GM18519 (cell line): ENCODE results near the gene GUCD1.

Source experiments
- ATAC-seq: cut with Tn5 transposase; IDR thresholded peaks from one replicate; pipeline ENCODE4 v1.9.1; 2021; ENCODE audit warnings: mild to moderate bottlenecking, moderate library complexity; ENCODE audit not compliant: unreplicated experiment, low FRiP score

Gene GUCD1

DNA sequence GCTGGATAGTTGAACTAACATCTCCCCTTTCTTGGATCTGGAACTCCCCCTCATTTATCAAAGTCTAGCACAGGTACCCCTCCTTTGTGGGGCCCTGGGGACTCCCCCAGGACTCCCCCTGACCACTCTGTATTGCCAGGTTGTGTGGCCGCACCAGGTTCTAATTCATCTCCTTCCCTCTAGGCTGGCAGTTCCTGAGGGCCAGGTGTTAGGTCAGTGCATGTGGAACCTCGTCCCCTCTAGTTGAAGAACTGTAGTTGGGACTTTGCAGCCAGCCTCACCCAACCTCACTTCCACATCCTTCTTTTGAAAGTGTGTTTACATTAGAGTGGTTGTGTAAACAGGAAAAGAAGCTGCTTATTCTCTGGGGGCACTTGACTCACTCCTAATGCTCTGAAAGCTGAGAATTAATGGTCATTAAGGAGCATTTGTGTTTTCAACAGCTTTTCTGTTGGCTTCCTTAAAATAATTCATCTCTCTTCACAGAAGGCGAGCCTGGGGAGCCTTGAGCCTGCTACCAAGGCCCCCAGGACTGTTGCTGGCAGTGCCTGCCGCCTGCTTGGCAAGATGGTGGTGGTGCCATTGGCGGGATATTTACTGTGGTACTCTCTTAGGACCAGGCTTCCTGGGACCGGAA lies 48.0 kb downstream of the GUCD1 start:
- ATAC-seq: no peak

DNA sequence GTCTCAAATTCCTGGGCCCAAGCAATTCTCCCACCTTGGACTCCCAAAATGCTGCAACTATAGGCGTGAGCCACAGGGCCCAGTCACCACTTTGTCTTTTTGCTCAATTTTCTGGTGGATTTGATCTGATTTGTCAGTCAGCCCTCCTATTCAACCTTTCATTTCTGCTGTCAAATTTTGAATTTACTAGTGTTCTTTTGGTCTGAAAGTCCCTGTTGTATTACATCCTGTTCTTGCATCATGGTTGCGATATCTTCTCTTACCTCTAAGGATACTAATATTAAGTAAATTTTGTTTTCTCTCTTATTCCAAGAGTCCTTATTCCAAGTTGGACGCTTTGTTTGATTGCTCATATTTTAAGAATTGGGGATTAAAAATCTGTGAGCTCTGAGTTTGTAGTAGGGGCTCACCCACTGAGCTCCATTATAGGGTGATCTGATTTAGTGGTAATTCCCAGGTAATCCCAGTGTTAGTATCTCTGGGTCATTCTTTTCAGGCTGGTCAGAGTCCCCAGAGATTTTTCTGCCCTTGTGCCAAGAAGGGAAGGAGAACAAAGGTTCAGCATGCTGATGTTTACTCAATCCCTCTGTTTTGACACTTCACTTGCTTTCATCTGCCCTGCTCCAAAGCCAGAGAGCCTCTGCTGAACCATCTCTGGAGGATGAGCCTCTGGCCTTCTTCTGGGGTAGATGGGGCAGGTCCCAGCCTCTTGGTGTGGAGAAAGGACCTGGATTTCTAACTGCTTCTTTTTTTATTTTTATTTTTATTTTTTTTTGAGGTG lies 49.8 kb downstream of the GUCD1 start:
- no peak for ATAC-seq

DNA sequence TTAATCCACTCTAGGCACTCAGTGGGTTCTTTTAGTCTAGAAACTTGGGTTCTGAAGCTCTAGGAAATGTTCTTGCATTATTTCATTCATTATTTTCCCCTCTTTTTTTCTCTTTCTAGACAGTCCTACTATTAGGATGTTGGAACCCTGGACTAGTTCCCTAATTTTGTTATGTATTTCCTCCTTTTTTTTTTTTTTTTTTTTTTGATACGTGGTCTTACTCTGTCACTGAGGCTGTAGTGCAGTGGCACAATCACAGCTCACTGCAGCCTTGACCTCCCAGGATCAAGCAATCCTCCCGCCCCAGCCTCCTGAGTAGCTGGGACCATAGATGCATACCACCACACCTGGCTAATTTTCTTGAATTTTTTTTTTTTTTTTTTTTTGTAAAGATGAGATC lies 50.4 kb downstream of the GUCD1 start:
- ATAC-seq: no peak

DNA sequence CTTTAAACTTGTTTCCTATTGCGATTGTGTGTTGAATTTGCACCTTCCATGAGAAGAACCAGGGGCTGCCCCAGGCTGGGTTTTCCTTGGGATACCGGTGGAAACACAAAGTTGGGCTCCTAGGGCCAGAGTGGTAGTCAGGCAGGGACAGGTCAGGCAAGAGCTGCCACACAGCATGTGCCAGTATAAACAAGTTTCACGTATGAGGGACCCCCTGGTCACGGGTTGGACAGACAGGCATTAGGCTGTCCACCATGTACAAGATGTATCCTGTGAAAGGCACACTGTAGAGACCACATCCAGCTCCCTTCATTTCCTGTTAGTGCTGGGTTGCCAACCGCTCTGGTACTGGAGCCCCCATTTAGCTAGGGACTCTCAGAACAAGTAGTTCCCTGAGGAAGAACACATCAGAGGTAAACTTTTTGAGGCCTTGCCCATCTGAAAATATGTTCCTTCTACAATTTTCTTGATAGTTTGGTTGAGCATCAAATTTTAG lies 51.0 kb downstream of the GUCD1 start:
- ATAC-seq: no peak

DNA sequence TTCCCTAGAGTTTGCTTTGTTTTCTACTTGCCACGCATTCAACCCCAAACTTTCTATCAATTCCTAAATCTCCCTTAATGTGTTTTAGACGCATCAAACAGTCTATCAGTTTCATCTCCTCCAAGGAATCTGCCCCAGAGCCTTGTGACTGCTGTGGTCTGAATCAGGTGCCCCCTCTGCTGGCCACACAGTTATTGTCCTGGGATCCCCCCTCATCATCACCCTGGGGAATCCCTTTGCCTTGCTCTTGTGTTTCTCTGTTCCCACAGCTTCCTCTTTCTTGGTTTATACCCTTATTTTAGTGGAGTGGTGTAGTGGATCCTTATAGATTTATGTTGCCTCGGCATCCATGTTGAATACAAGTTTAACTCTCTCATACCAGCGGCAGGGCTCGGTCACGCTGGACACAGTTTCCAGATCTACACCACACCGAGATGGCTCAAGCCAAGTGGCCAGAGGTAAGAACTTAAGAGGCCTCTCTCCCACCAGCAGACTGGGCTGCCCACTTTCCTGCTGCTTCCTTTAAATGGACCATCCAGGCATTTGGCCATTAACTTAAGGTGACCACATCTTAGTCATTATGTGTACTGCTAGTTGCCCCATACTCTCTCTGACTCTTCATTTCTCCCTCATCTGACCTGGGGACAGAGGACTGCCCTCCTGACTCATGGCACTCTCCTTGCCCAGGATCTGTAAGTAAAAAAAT lies 51.6 kb downstream of the GUCD1 start:
- no peak for ATAC-seq

DNA sequence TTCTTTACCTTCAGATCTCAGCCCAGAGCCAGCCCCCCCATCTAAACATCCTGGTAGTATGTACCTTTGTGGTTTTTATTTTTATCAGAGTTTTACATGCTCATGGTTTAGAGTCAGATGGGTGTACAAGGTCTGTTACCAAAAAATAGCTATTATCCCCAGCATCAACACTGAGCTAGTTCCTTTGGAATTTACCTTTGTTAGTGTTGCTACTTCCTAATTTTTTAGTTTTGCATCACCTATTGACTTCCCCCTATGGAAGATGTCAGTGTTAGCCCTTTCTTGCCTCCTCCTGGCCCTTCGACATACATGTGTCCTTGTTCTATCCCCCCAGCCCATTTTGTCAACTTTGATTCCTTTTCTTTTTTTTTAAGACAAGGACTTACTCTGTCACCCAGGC lies 52.4 kb downstream of the GUCD1 start:
- no peak for ATAC-seq

DNA sequence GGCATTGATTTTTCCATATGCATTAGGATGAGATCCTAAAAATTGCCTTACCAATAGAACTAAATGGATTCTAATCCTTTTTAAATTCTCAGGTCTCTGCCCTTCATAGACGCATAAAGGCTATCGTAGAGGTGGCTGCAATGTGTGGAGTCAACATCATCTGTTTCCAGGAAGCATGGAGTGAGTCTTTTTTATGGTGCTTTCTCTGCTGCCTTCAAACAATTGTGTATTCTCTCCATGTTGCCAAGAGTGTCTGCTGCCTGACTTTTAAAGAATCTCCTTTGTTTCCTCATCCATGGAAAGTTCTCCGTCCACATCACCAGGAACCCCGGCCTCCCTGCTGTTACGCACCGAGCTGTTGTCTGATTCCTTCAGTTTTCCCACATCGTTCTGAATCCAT lies 52.9 kb downstream of the GUCD1 start:
- no peak for ATAC-seq

DNA sequence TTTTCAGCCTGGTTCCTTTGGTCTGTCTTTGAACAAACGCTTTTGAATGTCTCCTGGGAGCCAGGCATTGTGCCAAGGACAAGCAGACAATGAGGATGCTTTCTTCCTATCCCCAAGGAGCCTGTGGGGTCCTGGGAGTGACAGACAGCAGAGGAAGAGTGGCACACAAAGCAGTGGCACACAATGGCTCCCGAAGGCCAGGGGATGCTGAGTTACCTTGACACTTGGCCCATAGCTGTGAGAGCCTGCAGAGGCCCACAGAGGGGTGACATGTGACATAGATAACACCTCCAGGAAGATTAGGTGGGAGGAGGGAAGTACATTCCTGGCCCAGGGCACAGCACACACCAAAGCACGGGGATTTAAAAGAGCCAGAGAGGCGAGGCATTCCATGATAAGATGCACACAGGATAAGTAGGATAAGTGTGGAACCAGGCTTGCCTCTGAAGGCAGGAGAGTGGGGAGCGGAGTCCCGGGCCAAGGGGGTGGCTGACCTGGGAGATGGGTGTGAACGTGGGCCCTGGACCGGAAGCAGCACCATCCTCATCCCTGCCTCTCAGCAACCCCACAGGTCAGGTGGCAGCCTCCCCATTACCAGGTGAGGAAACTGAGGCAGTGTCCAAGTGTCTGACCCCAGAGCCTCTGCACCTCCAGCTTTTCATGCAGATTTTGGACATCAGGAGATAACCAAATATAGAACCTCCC lies 53.5 kb downstream of the GUCD1 start:
- ATAC-seq: no peak

DNA sequence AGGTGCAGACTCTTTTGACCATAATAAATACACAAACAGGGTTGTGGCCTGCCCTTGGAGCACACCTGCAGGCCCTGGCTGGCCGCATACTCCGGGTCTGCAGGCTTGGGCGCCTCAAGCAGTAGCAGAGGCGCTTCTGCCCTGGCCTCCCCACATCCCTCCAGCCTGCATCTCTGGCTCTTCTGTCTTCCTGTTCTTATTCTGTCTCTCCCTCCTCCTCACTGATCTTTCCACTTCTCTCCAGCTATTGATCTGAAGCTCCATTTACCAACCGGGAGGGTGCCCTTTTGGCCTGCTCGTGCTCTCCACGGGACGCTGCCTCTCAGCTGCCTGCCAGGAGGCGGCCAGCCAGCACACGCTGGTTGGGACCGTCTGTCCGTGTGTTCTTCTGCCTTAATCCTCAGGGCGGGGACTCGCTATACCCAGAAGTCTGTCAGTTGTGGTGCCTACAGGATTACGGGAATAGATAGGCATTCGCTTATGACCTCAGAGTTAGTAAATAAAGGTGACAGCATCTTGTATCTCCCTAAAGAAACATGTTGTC lies 54.6 kb downstream of the GUCD1 start:
- ATAC-seq: no peak

DNA sequence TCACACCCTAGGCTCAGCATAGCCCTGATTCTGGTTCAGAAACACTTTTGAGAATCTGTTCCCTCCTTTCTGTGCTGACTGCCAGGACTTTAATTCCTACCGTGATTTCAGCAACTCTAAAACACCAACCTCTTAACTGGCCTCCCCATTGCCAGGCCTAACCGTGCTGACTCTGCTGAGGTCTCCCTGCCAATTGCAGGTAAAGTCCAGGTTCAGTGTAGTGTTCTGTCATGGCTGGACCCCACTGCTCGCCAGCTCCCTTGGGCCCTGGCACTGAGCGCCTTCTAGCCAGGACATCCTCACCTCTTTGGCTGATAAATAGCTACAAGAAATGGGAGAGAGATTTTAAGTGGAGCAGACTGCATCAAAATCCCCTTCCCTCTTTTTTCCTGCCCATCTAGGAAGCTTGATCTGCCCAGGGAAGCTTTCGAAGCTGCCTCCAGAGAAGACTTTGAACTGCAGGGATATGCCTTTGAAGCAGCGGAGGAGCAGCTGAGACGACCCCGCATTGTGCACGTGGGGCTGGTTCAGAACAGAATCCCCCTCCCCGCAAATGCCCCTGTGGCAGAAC lies 55.1 kb downstream of the GUCD1 start:
- no peak for ATAC-seq

DNA sequence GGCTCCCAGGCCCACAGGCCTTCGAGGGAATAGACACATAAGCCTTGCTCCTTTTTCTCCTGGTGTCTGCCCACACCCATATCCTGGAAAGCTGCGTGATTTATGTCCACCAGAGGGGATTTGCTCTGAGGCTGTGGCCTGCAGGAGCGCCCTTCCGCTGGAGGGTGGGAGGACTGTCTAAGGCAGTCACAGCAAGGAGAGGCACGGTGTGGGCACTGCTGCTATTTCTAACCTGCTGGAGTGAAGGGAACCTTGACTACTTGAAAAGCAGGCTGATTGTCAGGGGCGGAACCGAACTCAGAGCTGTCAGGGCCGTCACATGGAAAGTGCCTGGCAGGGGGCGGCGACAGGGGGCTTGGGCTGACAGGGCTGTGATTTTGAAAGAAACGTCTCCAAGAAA lies 56.1 kb downstream of the GUCD1 start:
- no peak for ATAC-seq

DNA sequence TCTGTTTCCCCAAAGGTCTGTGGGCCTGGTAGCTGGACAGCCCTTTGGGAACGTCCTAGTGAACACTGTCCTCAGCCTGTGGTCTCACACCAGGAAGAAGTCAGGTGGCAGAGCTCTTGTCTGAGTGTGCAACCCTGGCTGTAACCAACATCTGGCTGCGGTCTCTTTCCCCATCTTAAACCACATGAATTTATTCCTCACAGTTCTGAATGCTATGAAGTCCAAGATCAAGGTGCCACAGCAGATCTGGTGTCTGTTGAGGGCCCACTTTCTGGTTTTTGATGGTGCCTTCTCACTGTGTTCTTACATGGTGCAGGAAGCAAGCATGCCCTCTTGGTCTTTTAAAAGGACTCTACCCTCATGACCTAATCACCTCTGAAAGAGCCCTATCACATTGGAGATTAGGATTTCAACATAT lies 57.1 kb downstream of the GUCD1 start:
- no peak for ATAC-seq

DNA sequence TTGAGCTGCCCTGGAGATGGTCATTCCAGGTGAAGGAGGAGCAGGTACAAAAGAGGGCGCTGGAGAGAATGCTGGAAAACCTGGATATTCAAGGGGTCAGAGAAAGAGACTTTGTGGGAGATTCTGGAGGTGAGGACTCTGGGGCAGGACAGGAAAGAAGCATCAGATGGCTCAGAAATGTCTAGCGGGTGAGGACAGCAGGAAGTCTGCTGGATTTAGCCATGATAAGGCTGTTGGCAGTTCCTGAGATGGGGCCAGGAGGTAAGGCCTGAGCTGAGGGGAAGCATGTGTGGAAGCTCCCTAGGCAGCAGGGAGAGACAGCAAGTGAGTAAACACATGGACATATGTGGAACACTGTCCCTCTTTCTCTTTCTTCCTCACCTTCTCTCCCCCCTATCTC lies 58.3 kb downstream of the GUCD1 start:
- no peak for ATAC-seq

DNA sequence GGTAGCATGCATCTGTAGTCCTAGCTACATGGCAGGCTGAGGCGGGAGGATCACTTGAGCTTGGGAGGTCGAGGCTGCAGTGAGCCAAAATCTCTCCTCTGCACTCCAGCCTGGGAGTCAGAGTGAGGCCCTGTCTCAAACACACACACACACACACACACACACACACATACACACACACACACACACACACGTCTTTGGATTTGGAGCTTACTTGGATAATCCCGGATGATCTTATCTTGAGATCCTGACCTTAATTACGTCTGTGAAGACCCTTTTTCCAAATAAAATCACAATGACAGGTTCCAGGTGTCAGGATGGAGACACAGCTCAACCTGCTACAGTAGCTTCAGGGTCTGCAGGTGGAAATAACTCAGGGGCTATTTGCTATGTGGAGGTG lies 58.7 kb downstream of the GUCD1 start:
- no peak for ATAC-seq

DNA sequence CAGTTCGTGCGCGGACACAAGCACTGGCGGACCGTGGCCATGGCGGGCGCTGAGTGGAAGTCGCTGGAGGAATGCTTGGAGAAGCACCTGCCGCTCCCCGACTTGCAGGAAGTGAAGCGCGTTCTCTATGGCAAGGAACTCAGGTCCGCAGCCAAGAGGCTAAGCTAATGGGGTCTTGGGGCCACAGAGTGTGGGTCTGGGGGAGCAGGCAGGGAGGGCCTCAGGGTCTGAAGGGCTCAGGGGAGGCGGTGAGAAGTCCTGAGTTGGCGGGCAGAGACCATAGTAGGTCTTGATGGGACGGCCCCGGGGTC lies 59.6 kb downstream of the GUCD1 start:
- ATAC-seq: no peak

DNA sequence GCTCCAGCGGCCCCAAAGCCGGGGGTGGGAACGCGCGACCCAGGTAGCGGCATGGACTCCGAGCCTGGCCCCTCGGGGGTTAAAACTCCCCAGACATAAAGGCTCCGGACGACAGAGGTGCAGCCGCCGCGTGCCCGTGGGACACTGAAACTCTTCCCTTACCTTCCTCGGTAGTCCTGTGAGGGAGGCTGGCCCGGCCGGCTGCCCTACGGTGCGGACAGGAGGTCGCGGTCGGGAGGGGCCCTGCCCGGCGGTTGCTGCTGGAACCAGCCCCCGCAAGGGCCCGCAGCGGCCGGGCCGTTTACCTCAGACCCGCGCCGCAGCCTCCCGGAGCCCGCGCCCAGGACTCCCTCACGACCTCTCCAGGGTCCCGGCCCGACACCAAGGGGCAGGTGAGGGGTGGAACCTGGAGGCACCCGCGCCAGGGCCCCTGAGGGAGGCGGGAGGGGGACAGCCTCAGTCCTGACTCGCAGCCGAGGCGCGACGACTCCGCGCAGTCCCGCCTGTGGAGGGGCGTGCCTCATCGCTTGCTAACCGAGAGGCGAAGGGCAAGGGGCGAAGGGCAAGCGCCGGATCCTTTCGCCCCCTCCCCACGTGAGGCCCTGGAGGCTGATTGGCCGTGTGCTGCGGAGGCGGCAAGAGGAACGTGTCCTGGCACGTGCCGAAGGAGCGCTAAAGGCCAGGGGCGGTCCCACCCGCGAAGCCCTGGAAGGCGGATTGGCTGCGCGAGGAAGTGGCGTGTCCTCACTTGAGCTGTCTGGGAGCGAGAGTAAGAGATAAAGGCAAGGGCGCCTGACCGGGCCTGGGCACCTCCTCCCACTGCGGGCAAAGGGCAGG lies 60.2 kb downstream of the GUCD1 start, which contains the start of gene UPB1:
TSS of gene UPB1 (plus strand) at position 805 of the 837 bp plus-strand sequence. CDS start 72 bp downstream, outside the sequence.
- ATAC-seq: no peak

DNA sequence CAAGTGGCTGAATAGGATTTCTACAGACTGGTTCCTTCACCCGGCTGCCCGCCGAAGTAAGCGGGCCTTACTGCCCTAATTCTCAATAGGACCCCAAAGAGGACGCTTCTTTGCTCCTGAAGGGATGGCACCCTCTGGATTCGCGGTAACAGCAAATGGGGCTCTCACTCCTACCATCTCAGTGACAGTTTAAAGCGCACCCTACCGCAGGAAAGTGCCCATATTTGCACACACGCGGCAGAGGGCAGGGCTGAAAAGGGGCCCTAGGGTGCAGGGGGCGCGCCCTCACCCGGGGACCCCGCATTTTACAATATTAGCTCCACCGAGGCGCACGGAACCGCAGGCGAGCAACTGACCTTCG lies 60.8 kb downstream of the GUCD1 start:
- ATAC-seq: no peak

DNA sequence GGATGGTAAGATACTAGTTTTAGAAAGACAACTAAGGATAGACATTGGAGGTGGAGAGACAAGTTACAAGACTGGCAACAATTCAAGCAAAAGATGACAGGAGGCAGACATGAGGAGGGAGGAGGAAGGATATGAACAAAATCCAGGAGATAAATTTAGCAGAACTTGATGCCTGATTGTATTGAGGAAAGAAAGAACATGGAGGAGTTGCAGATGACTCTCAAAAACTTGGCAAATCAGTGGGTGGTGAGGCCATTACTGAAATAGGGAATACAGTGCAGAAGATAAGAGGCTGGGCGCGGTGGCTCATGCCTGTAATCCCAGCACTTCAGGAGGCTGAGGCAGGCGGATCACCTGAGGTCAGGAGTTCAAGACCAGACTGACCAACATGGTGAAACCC lies 62.5 kb downstream of the GUCD1 start:
- ATAC-seq: no peak
